K562 (cell line): ENCODE results near the gene VWA7. TPM values are rescaled to one million over a fixed set of nuclear protein-coding genes. Genes with fewer than 3 reads are reported as not detected.
A peak's percentile ranks its signal among the peaks of the same experiment; 100 is the strongest.

Experiments used
- BACH1 ChIP-seq: fragments of 200-800 bp; sonication (Bioruptor generic); IDR thresholded peaks from 2 replicates; pipeline ENCODE4 v1.6.1; 2016; ENCODE audit warnings: missing genetic modification characterization, missing compliant biosample characterization
- BCOR ChIP-seq: fragments of 450-650 bp; IDR thresholded peaks from 2 replicates; pipeline ENCODE4 v1.6.1; 2016
- C11orf30 ChIP-seq: fragments of 450-650 bp; IDR thresholded peaks from 2 replicates; pipeline ENCODE4 v1.6.1; 2016; ENCODE audit warnings: low read depth, mild to moderate bottlenecking
- EP400 ChIP-seq: fragments of 450-650 bp; IDR thresholded peaks from 2 replicates; pipeline ENCODE4 v1.6.1; 2017; ENCODE audit warnings: antibody characterized with exemption, mild to moderate bottlenecking, moderate library complexity
- GTF2E2 ChIP-seq: fragments of 200-800 bp; sonication (Bioruptor generic); IDR thresholded peaks from 2 replicates; pipeline ENCODE4 v1.6.1; 2016; ENCODE audit warnings: missing genetic modification characterization, missing compliant biosample characterization
- HNRNPLL ChIP-seq: fragments of 200-400 bp; formaldehyde crosslinking; IDR thresholded peaks from 2 replicates; pipeline ENCODE4 v1.6.1; 2017; ENCODE audit warnings: low read length, low read depth, mild to moderate bottlenecking; ENCODE audit not compliant: poor library complexity, severe bottlenecking
- KDM4B ChIP-seq, 2 experiments: fragments of 450-650 bp in 1 of 2; sonication (generic) in 1 of 2; IDR thresholded peaks; 2 replicates each; pipeline ENCODE4 v1.6.1; 2016 to 2017; ENCODE audit warnings: borderline replicate concordance in 2 of 2, antibody characterized with exemption in 1 of 2, low read depth in 1 of 2, mild to moderate bottlenecking in 1 of 2
- MTA1 ChIP-seq: fragments of 450-650 bp; IDR thresholded peaks from 2 replicates; pipeline ENCODE4 v1.6.1; 2017; ENCODE audit warnings: borderline replicate concordance
- NCOA6 ChIP-seq: fragments of 450-650 bp; IDR thresholded peaks from 2 replicates; pipeline ENCODE4 v1.6.1; 2017; ENCODE audit warnings: mild to moderate bottlenecking
- NFRKB ChIP-seq: fragments of 450-650 bp; IDR thresholded peaks from 2 replicates; pipeline ENCODE4 v1.6.1; 2016; ENCODE audit warnings: low read depth
- NFXL1 ChIP-seq: fragments of 450-650 bp; formaldehyde crosslinking; IDR thresholded peaks from 2 replicates; pipeline ENCODE4 v1.4.0; 2021; ENCODE audit warnings: mild to moderate bottlenecking
- NRF1 ChIP-seq, 2 experiments: fragments of 450-650 bp; IDR thresholded peaks in 1 of 2; conservative IDR thresholded peaks in 1 of 2; 2 replicates each; pipeline ENCODE4 v1.6.1; 2014; ENCODE audit warnings: mild to moderate bottlenecking in 2 of 2
- RBFOX2 ChIP-seq: fragments of 200-400 bp; formaldehyde crosslinking; IDR thresholded peaks from 2 replicates; pipeline ENCODE4 v1.6.1; 2017; ENCODE audit warnings: low read depth, mild to moderate bottlenecking, low read length, moderate library complexity
- RFX1 ChIP-seq: fragments of 450-650 bp; IDR thresholded peaks from 2 replicates; pipeline ENCODE4 v1.6.1; 2016; ENCODE audit warnings: mild to moderate bottlenecking, moderate library complexity
- SIN3A ChIP-seq, 2 experiments: fragments of 150-350 bp in 1 of 2; IDR thresholded peaks; 2 replicates each; pipeline ENCODE4 v1.6.1; 2011 to 2016; ENCODE audit warnings: borderline replicate concordance in 2 of 2, low read depth in 2 of 2, low read length in 2 of 2, mild to moderate bottlenecking in 2 of 2, moderate library complexity in 2 of 2; ENCODE audit not compliant: control insufficient read depth in 1 of 2
- SRF ChIP-seq, 2 experiments: fragments of 250-450, 450-650 bp in 1 of 2; sonication (Bioruptor Pico) in 1 of 2; sonication (generic) in 1 of 2; formaldehyde crosslinking; IDR thresholded peaks; 2 replicates each; pipeline versions ENCODE4 v1.5.0 to v1.5.1; 2020 to 2022; ENCODE audit warnings: mild to moderate bottlenecking in 1 of 2, missing genetic modification reagents in 1 of 2
- TEAD1 ChIP-seq, 2 experiments: fragments of 450-650 bp in 1 of 2; sonication (generic) in 1 of 2; formaldehyde crosslinking; IDR thresholded peaks; 2 replicates each; pipeline versions ENCODE4 v1.4.0 to v1.8.0; 2020 to 2022; ENCODE audit warnings: mild to moderate bottlenecking in 2 of 2, missing genetic modification reagents in 1 of 2
- ZBTB11 ChIP-seq, 3 experiments: fragments of 200-800 bp in 1 of 3; fragments of 250-450 bp in 1 of 3; fragments of 450-650 bp in 1 of 3; sonication (Bioruptor Pico) in 1 of 3; sonication (Bioruptor generic) in 1 of 3; formaldehyde crosslinking in 1 of 3; IDR thresholded peaks; 2 replicates each; pipeline versions ENCODE4 v1.6.1 to v1.8.0; 2016 to 2022; ENCODE audit warnings: mild to moderate bottlenecking in 2 of 3, missing genetic modification characterization in 2 of 3, missing compliant biosample characterization in 1 of 3, moderate library complexity in 1 of 3
- ZNF695 ChIP-seq: fragments of 450-650 bp; formaldehyde crosslinking; IDR thresholded peaks from 2 replicates; pipeline ENCODE4 v1.4.0; 2020; ENCODE audit warnings: mild to moderate bottlenecking, moderate library complexity
- ZNF830 ChIP-seq: fragments of 250-450 bp; sonication (Bioruptor Pico); IDR thresholded peaks from 2 replicates; pipeline ENCODE4 v1.5.0; 2021; ENCODE audit warnings: mild to moderate bottlenecking
- polyA plus RNA-seq, 8 experiments: library from polyadenylated mRNA; depleted of rRNA in 4 of 8; stranded (reverse) in 5 of 8; unstranded in 3 of 8; fragments of >200 nt; fragmentation: Nextera tagmentation in 2 of 8; fragmentation: Illumina TruSeq in 1 of 8; extraction: Ambion mirVana in 2 of 8; extraction: Trizol in 1 of 8; gene quantifications; 2 replicates each; pipeline versions ENCODE4 v1.2.1 to v1.2.3, GENCODE V29; 2011 to 2014; ENCODE audit warnings: inconsistent platforms in 1 of 8, missing spikeins in 1 of 8
- total RNA-seq, 7 experiments: library from RNA; depleted of rRNA in 6 of 7; stranded (reverse); fragments of >200 nt in 6 of 7; fragmentation: Illumina TruSeq in 2 of 7; extraction: Trizol in 2 of 7; gene quantifications; 2 replicates each; pipeline versions ENCODE4 v1.2.1 to v1.2.3, GENCODE V29; 2011 to 2021; ENCODE audit warnings: low replicate concordance in 1 of 7
- TF ChIP-seq, protein P1 (sequence below): fragments of 450-650 bp; formaldehyde crosslinking; IDR thresholded peaks from 2 replicates; pipeline ENCODE4 v1.4.0; 2020; ENCODE audit warnings: mild to moderate bottlenecking, moderate library complexity

Gene VWA7
- total and polyA plus RNA-seq, 9 of the 15 experiments (the other 6 are each of a cell fraction or from before 2014, with no cell fraction given) = 0.18 to 2.9 (median 0.95) TPM

DNA sequence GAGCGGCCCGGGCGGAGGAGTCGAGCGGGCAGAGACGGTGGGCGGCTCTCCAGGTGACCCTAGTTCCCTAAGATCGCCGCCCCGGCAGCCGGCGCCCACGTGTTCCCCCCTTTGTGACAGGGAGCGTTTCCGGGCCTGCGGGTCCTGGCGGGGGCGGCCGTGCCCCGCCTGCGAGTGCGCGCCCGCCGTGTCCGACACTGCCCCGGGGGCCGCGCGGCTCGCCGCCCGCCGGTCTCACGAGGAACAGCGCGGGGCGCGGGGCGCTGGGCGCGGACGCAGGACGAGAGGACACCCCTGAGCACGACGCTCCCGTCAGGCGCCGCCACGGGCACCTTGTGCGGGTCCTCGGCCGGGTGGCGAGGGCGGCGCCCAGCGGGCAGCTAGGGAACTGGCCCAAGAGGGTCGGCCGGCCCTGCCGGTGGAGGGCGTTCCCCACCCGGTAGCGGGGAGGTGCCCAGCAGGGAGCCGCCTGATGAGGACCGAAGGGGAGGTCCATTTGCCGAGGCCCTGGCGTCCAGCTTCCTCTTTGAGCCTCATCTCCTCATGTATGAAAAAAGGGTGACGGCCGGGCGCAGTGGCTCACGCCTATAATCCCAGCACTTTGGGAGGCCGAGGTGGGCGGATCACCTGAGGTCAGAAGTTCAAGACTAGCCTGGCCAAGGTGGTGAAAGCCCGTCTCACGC, 18.6 kb upstream of the VWA7 start, which contains the start of gene VARS1 (continued):
- TF ChIP-seq ZBTB11 (CRISPR knock-in tag; IDR thresholded peaks at IDR 0.05) (peak in 2 of 3 experiments; percentile 56 to 88; a peak in 3 of 6 replicates), GTF2E2 (tag) (peak; percentile 96; the same call in 1 of the 2 replicates), SIN3A (IDR thresholded peaks at IDR 0.05; ENCODE audit: borderline replicate concordance in 2 of 2, control insufficient read depth in 1 of 2, low read depth in 2 of 2, low read length in 2 of 2) (peak; percentile 99), EP400 (peak; percentile 99), NFXL1 (CRISPR knock-in tag) (no peak), MTA1 (peak; percentile 83; the same call in 1 of the 2 replicates), ZNF695 (CRISPR knock-in tag) (no peak), NCOA6 (peak; percentile 88; the same call in 1 of the 2 replicates), HNRNPLL (no peak), BCOR (peak; percentile 89; the same call in 1 of the 2 replicates), SRF (CRISPR knock-in tag; IDR thresholded peaks at IDR 0.05) (peak in 1 of 2 experiments; percentile 84; a peak in 2 of 4 replicates), C11orf30 (peak; percentile 77), NRF1 (conservative IDR thresholded peaks at IDR 0.05 in 1 of 2, IDR thresholded peaks at IDR 0.05 in 1 of 2) (peak; percentile 70 to 76), BACH1 (tag) (no peak), KDM4B (IDR thresholded peaks at IDR 0.05; ENCODE audit: borderline replicate concordance in 2 of 2, low read depth in 1 of 2) (0 out of 4 replicates have a peak, but pooled peaks of 1 of the 2 experiments have one; percentile 47), ZNF830 (CRISPR knock-in tag) (0 out of 2 replicates have a peak, but pooled peaks have one; percentile 78), TEAD1 (CRISPR knock-in tag; IDR thresholded peaks at IDR 0.05) (0 out of 4 replicates have a peak, but pooled peaks of 1 of the 2 experiments have one; percentile 59), NFRKB (no peak; the same call in 1 of the 2 replicates), RFX1 (no peak), RBFOX2 (peak; percentile 75)
- TF ChIP-seq, protein P1, sequence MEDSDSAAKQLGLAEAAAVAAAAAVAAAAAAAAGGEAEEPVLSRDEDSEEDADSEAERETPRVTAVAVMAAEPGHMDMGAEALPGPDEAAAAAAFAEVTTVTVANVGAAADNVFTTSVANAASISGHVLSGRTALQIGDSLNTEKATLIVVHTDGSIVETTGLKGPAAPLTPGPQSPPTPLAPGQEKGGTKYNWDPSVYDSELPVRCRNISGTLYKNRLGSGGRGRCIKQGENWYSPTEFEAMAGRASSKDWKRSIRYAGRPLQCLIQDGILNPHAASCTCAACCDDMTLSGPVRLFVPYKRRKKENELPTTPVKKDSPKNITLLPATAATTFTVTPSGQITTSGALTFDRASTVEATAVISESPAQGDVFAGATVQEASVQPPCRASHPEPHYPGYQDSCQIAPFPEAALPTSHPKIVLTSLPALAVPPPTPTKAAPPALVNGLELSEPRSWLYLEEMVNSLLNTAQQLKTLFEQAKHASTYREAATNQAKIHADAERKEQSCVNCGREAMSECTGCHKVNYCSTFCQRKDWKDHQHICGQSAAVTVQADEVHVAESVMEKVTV (CRISPR knock-in tag) = peak; percentile 93
